ENCODE results near the gene LDHAL6B.

Gene LDHAL6B

GRCh38 chr15:59218710-59219109 lies 12.1 kb downstream of the LDHAL6B start:
- DNase-seq (ENCODE audit: low read depth) = no peak

GRCh38 chr15:59221511-59222505 lies 15.2 kb downstream of the LDHAL6B start:
- DNase-seq (ENCODE audit: low read depth) = no peak

- DNase-seq (ENCODE audit: low read depth) = no peak
Observed at GRCh38 chr15:59222906-59223550, 16.4 kb downstream of the LDHAL6B start.

DNA sequence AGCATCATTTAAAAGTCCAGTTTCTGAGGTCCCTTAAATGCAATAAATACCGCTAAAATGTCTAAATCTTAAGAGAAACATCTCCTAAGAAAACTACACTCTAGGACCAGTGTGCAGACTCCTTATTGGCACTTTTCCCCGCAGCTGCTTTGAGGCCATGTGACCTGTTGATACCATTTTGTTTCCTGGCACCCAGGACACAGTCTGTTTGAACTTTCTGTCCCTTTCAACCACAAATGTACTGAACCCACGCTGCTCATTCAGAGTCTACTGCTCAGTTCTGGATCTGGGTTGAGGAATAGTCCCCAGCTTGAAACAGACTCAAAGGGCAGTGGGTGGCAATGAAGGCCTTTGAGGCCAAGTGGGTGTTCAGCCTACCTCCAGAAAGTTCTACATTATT lies 17.1 kb downstream of the LDHAL6B start:
- no peak for DNase-seq (ENCODE audit: low read depth)

DNA sequence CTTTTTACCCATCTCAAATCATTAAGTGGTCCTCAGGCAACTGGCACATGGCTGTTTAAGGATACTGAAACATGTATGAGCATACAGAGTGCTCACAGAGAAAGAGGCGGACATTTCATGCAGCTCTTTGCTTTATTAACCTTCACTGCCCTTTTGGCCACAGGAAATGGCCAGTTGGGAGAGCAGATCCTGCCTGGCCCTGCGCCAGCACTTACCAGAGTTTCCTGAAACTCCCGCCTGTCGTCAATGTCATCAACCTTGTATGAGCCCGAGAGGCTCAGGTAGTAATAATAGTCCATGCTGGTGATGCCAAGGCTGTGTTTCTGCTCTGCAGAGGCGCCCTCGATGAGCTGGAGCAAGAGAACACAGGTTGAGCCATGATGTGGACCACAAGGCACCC lies 17.8 kb downstream of the LDHAL6B start:
- no peak for DNase-seq (ENCODE audit: low read depth)

GRCh38 chr15:59227021-59227420 lies 20.4 kb downstream of the LDHAL6B start:
- DNase-seq (ENCODE audit: low read depth) = no peak

GRCh38 chr15:59229015-59229414 lies 22.4 kb downstream of the LDHAL6B start:
- no peak for DNase-seq (ENCODE audit: low read depth)

- no peak for DNase-seq (ENCODE audit: low read depth)
Observed at GRCh38 chr15:59229453-59229852, 22.8 kb downstream of the LDHAL6B start.

GRCh38 chr15:59230531-59231055 lies 23.9 kb downstream of the LDHAL6B start:
- no peak for DNase-seq (ENCODE audit: low read depth)

DNA sequence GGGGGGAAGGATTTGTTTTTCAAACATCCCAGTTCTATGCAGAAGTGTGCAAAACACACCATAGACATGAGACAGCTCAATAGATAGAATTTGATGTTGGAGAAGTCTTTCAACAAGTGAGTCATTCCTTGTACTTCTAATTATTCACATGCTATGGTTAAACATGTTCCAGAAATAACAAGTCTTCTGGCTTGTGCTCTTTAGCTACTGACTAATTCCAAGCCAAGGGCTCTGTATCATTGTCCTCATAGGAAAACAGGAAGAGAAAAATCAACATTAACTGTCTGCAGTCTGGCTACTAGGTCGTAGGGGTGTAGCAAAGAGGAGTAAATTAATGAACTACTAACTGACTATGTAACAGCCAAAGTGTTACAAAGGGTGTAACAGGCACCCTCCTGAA lies 25.8 kb downstream of the LDHAL6B start:
- no peak for DNase-seq (ENCODE audit: low read depth)

GRCh38 chr15:59236394-59236793 lies 29.8 kb downstream of the LDHAL6B start:
- no peak for DNase-seq (ENCODE audit: low read depth)

- DNase-seq (ENCODE audit: low read depth) = no peak
Observed at GRCh38 chr15:59237119-59237855, 30.6 kb downstream of the LDHAL6B start.

DNA sequence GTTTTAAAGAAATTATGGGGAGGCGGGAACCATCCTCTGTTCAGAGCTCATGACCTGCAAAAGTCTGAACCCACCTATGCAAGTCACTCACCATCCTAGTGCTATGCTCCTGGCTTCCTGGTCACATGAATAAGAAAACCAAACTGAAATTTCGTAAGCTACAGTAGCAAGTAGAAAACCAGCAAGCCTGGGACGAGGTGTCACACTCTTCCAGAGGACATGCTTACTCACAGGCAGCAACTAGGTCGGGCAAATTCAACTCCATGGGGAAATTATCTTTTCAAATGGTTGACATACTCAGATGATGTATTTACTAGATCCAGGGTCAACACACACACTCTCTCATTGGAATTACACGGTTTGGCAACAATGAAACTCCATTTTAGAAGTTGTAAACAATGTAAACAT lies 31.3 kb downstream of the LDHAL6B start:
- DNase-seq (ENCODE audit: low read depth) = no peak

DNA sequence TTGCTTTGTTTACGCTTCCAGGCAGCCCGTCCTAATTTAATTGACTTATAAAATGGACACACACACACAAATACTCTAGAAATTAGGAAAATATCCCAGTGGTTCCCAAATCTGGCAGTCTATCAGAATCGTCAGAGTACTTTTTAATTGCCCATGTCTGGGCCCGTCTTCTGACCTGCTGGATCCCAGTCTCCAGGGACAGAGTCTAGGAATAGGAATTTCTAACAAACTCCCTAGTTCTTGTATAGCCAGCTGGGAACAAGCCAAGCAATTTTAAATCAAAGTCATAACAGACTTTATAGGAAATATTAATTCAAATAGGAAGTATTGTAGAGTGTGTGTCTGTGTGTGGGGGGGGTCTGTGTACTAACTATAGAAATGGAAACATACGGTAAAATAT lies 33.4 kb downstream of the LDHAL6B start:
- DNase-seq (ENCODE audit: low read depth) = no peak

DNA sequence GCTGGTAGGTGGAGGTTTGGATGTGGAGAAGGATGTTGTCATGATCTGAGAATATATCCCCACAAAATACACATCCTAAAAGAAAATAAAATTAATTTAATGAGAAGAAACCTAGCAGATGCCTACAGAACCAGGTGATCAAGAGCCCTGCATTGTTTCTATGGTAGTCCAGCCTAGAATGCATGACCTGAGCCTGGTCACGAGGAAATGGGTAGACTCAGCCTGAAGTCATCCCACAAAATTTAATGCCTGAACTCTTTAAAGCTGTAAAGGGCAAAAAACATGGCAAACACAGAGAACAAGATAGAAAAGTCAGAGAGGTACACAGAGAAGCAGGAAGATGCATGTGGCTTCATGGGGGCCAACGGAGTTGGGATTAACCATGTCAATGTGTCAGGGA lies 36.0 kb downstream of the LDHAL6B start:
- DNase-seq (ENCODE audit: low read depth) = no peak

DNA sequence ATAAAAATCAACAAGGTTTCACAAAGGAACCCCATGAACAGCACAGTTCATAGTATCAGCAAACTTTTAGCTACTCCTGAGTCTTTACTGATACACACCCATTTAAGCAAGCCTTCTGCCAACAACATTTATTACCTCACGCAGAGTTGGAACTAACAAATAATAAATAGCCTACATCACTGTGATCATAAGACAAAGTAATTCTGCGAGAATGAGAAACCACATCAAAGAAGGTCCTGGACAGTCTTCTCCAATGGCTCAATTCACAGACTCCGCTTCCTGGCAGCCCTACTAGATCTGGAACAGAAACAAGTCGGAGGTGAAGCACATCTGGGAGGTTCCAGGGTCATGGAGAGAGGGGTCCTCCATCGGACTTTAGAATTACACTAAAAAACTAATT lies 37.0 kb downstream of the LDHAL6B start:
- DNase-seq (ENCODE audit: low read depth) = no peak

DNA sequence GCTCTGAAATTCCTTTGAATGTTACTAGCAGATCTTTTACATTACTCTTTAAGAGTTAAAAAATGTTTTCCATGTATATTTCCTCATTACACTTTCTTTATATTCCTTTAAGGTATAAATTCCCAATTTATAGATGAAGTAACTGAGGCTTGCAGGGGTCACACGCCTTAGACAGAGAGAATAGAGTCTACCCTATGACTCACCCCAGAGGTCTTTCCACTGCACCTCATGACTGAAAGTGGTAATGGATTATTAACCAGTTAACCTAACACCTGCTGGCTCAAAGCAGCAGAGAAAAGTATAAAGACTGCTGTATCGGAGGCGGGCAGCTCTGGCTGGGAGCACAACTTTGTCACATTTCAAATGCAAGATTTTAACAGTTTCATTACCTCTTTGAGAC lies 37.7 kb downstream of the LDHAL6B start:
- no peak for DNase-seq (ENCODE audit: low read depth)

- no peak for DNase-seq (ENCODE audit: low read depth)
Observed at GRCh38 chr15:59245559-59245958, 38.9 kb downstream of the LDHAL6B start.

GRCh38 chr15:59247364-59247763 lies 40.7 kb downstream of the LDHAL6B start:
- DNase-seq (ENCODE audit: low read depth) = peak; percentile 28

GRCh38 chr15:59249816-59250215 lies 43.2 kb downstream of the LDHAL6B start:
- DNase-seq (ENCODE audit: low read depth) = no peak

- DNase-seq (ENCODE audit: low read depth) = no peak
Observed at GRCh38 chr15:59250249-59250648, 43.6 kb downstream of the LDHAL6B start.
